Thoracic aorta (tissue), 2 donors: Measurements from ENCODE around the gene TAAR9. TPM values are rescaled to one million over a fixed set of nuclear protein-coding genes. Genes with fewer than 3 reads are reported as not detected.

Experiments used
- ATAC-seq: fragments of 150-250 bp; one replicate; pipeline ENCODE4 v1.8.0; 2017; ENCODE audit warnings: low read depth; ENCODE audit not compliant: insufficient number of reproducible peaks, low FRiP score
- DNase-seq: peaks from one replicate; pipeline ENCODE4 v3.0.0-alpha.2; 2020; ENCODE audit warnings: low spot score
- H3K27ac ChIP-seq, 2 donors: fragments of 200-600 bp; sonication (generic); 1 replicate in 1 of 2; 2 replicates in 1 of 2; pipeline ENCODE4 v1.5.1; 2016; ENCODE audit warnings: mild to moderate bottlenecking in 2 of 2, moderate library complexity in 2 of 2
- H3K27me3 ChIP-seq: fragments of 200-600 bp; sonication (generic); replicated peaks from 2 replicates; pipeline ENCODE4 v1.6.0; 2016; ENCODE audit warnings: mild to moderate bottlenecking; ENCODE audit not compliant: insufficient read depth
- H3K36me3 ChIP-seq: fragments of 200-600 bp; sonication (generic); one replicate; pipeline ENCODE4 v1.5.1; 2016
- H3K4me1 ChIP-seq, 2 donors: fragments of 200-600 bp; sonication (generic); 1 replicate in 1 of 2; 2 replicates in 1 of 2; pipeline versions ENCODE4 v1.5.1 to v1.6.0; 2016; ENCODE audit warnings: low read depth in 2 of 2, mild to moderate bottlenecking in 1 of 2; ENCODE audit not compliant: control insufficient read depth in 1 of 2
- H3K4me3 ChIP-seq: fragments of 200-600 bp; sonication (generic); 2 replicates; pipeline ENCODE4 v1.5.1; 2016; ENCODE audit warnings: mild to moderate bottlenecking
- H3K9me3 ChIP-seq: fragments of 200-600 bp; sonication (generic); 2 replicates; pipeline ENCODE4 v1.5.1; 2016
- CTCF ChIP-seq: fragments of 200-600 bp; sonication (generic); IDR thresholded peaks from one replicate; pipeline ENCODE4 v1.5.1; 2019; ENCODE audit warnings: antibody characterized with exemption
- total RNA-seq, 2 donors: library from RNA; depleted of rRNA; stranded (reverse); fragments of >200 nt; gene quantifications; one replicate each; pipeline versions ENCODE4 v1.1.0 to v1.2.3, GENCODE V29; 2016

The TAAR9 gene
- total RNA-seq, 2 donors from 2014 or later: not detected

GRCh38 chr6:132513831-132514545 is 24.1 kb upstream of the TAAR9 start:
- H3K27me3 ChIP-seq: no peaks in the 10 kb centered on the region
- no peaks in the 10 kb centered on the region for H3K36me3 ChIP-seq
- DNase-seq: no peak
- peaks cover 34 to 46% of the 10 kb centered on the region in 2 donors for H3K4me1 ChIP-seq
- H3K9me3 ChIP-seq: no peaks in the 10 kb centered on the region
- H3K27ac ChIP-seq: peak overlapping the region; percentile 73 to 75
- TF ChIP-seq CTCF: no peak
- peak overlapping the region; percentile 90 for H3K4me3 ChIP-seq
- no peak for ATAC-seq

GRCh38 chr6:132515386-132515785 is 22.7 kb upstream of the TAAR9 start:
- Histone ChIP-seq H3K36me3 (no peaks in the 10 kb centered on the region), H3K9me3 (no peaks in the 10 kb centered on the region), H3K27ac (peak overlapping the region; percentile 7 to 75), H3K4me1 (peaks cover 26 to 37% of the 10 kb centered on the region in 2 donors), H3K4me3 (no peak overlapping the region), H3K27me3 (no peaks in the 10 kb centered on the region)
- DNase-seq: no peak
- no peak for ATAC-seq
- no peak for TF ChIP-seq CTCF

GRCh38 chr6:132520953-132521352 is 17.1 kb upstream of the TAAR9 start:
- Histone ChIP-seq H3K36me3 (no peaks in the 10 kb centered on the region), H3K4me1 (peaks cover 0 to 5% of the 10 kb centered on the region in 2 donors), H3K9me3 (no peaks in the 10 kb centered on the region), H3K27me3 (no peaks in the 10 kb centered on the region), H3K27ac (peak overlapping the region in 1 of 2 donors; percentile 19), H3K4me3 (no peak overlapping the region)
- no peak for ATAC-seq
- TF ChIP-seq CTCF: no peak
- DNase-seq: no peak

- no peak overlapping the region for H3K4me3 ChIP-seq
- H3K9me3 ChIP-seq: no peaks in the 10 kb centered on the region
- ATAC-seq (no peak), DNase-seq (no peak)
- peaks cover 0 to 5% of the 10 kb centered on the region in 2 donors for H3K4me1 ChIP-seq
- H3K36me3 ChIP-seq: no peaks in the 10 kb centered on the region
- H3K27me3 ChIP-seq: no peaks in the 10 kb centered on the region
- no peak for TF ChIP-seq CTCF
- no peak overlapping the region for H3K27ac ChIP-seq
Observed at GRCh38 chr6:132524646-132525045, 13.4 kb upstream of the TAAR9 start.

- H3K27me3 ChIP-seq: no peaks in the 10 kb centered on the region
- peaks cover 0 to 5% of the 10 kb centered on the region in 2 donors for H3K4me1 ChIP-seq
- no peak for TF ChIP-seq CTCF
- no peak overlapping the region for H3K27ac ChIP-seq
- no peaks in the 10 kb centered on the region for H3K36me3 ChIP-seq
- DNase-seq (no peak), ATAC-seq (no peak)
- H3K9me3 ChIP-seq: no peaks in the 10 kb centered on the region
- no peak overlapping the region for H3K4me3 ChIP-seq
Observed at GRCh38 chr6:132525866-132526265, 12.2 kb upstream of the TAAR9 start.
